ENCODE results near the gene TRPC3. TPM values are rescaled to one million over a fixed set of nuclear protein-coding genes. Genes with fewer than 3 reads are reported as not detected.

TRPC3 gene
- total RNA-seq, 1 experiment from 2014 or later: 0.91 TPM

DNA sequence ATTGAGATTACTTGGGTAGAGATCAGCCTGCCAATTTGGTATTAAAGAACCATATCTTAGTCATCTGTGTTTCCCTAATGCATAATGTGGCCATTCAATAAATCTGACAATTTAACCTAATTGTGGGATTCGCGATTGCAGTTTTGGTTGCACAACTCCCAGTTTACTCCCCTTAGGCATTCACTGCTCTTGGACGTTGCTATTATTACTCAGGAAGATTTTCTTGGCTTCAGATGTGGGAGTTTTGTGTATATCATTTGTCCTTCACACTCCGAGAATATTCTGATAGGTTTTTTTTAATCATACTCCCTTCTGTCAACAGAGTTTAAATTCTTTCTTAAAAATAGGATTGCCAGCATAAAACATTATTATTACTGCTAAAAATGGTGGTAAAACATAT is 22.0 kb upstream of the TRPC3 start:
- no peak for DNase-seq
- H3K9me3 ChIP-seq: no peaks in the 10 kb centered on the region
- Mint-ChIP-seq H3K4me3 (ENCODE audit: unreplicated experiment) (no peak overlapping the region), H3K4me1 (ENCODE audit: low read depth, unreplicated experiment) (peaks cover 7% of the 10 kb centered on the region), H3K27me3 (ENCODE audit: insufficient read depth, unreplicated experiment) (peaks cover 4% of the 10 kb centered on the region), H3K9me3 (ENCODE audit: unreplicated experiment) (no peaks in the 10 kb centered on the region), H3K27ac (ENCODE audit: unreplicated experiment) (no peak overlapping the region), H3K36me3 (ENCODE audit: insufficient read depth, unreplicated experiment) (no peaks in the 10 kb centered on the region)
- H3K4me3 ChIP-seq (ENCODE audit: low read depth, low read length): no peak overlapping the region
- TF ChIP-seq, protein P1, sequence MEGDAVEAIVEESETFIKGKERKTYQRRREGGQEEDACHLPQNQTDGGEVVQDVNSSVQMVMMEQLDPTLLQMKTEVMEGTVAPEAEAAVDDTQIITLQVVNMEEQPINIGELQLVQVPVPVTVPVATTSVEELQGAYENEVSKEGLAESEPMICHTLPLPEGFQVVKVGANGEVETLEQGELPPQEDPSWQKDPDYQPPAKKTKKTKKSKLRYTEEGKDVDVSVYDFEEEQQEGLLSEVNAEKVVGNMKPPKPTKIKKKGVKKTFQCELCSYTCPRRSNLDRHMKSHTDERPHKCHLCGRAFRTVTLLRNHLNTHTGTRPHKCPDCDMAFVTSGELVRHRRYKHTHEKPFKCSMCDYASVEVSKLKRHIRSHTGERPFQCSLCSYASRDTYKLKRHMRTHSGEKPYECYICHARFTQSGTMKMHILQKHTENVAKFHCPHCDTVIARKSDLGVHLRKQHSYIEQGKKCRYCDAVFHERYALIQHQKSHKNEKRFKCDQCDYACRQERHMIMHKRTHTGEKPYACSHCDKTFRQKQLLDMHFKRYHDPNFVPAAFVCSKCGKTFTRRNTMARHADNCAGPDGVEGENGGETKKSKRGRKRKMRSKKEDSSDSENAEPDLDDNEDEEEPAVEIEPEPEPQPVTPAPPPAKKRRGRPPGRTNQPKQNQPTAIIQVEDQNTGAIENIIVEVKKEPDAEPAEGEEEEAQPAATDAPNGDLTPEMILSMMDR (IDR thresholded peaks at IDR 0.05; ENCODE audit: insufficient read depth in 1 of 2, low read depth in 1 of 2, low read length in 1 of 2, severe bottlenecking in 1 of 2, unreplicated experiment in 1 of 2): no peak
- no peaks in the 10 kb centered on the region for H3K27me3 ChIP-seq (replicated peaks; ENCODE audit: control insufficient read depth, insufficient read depth, low read length)
- BruUV-seq (replicated peaks): no TSS peak
- ChIA-PET POLR2A (interaction anchor here (0.6 kb wide), 1 partner anchor 188 kb away, joined by 6 read pairs; no protein-coding TSS in a partner anchor), CTCF (interaction anchor here (0.7 kb wide), 1 partner anchor 72 kb away, joined by 3 read pairs; no protein-coding TSS in a partner anchor)
- intact Hi-C loops (cut with micrococcal nuclease; ENCODE audit: unreplicated experiment): no loop called here
- H3K36me3 ChIP-seq (ENCODE audit: control insufficient read depth, insufficient read depth, low read length): no peaks in the 10 kb centered on the region
- H3K4me1 ChIP-seq: no peaks in the 10 kb centered on the region

- Mint-ChIP-seq H3K4me1 (ENCODE audit: low read depth, unreplicated experiment) (no peaks in the 10 kb centered on the region), H3K36me3 (ENCODE audit: insufficient read depth, unreplicated experiment) (no peaks in the 10 kb centered on the region), H3K4me3 (ENCODE audit: unreplicated experiment) (no peak overlapping the region), H3K9me3 (ENCODE audit: unreplicated experiment) (peaks cover 12% of the 10 kb centered on the region), H3K27me3 (ENCODE audit: insufficient read depth, unreplicated experiment) (peaks cover 4% of the 10 kb centered on the region), H3K27ac (ENCODE audit: unreplicated experiment) (no peak overlapping the region)
- Histone ChIP-seq H3K9me3 (no peaks in the 10 kb centered on the region), H3K4me3 (ENCODE audit: low read depth, low read length) (no peak overlapping the region), H3K36me3 (ENCODE audit: control insufficient read depth, insufficient read depth, low read length) (no peaks in the 10 kb centered on the region), H3K27me3 (replicated peaks; ENCODE audit: control insufficient read depth, insufficient read depth, low read length) (no peaks in the 10 kb centered on the region), H3K4me1 (no peaks in the 10 kb centered on the region)
- BruUV-seq (replicated peaks): no TSS peak
- POLR2A ChIA-PET: no interaction called here
- TF ChIP-seq, protein P1 (IDR thresholded peaks at IDR 0.05; ENCODE audit: insufficient read depth in 1 of 2, low read depth in 1 of 2, low read length in 1 of 2, severe bottlenecking in 1 of 2, unreplicated experiment in 1 of 2): no peak
- no peak for DNase-seq
- intact Hi-C loops (cut with micrococcal nuclease; ENCODE audit: unreplicated experiment): no loop called here
- CTCF ChIA-PET: no interaction called here
Measured at GRCh38 chr4:121968859-121969258, 17.0 kb upstream of the TRPC3 start.

GRCh38 chr4:121964958-121965357 is 13.1 kb upstream of the TRPC3 start:
- H3K27me3 ChIP-seq (replicated peaks; ENCODE audit: control insufficient read depth, insufficient read depth, low read length): no peaks in the 10 kb centered on the region
- H3K9me3 ChIP-seq: no peaks in the 10 kb centered on the region
- ChIA-PET POLR2A (no interaction called here), CTCF (no interaction called here)
- intact Hi-C loops (cut with micrococcal nuclease; ENCODE audit: unreplicated experiment): no loop called here
- H3K27ac Mint-ChIP-seq (ENCODE audit: unreplicated experiment): no peak overlapping the region
- peaks cover 12% of the 10 kb centered on the region for H3K9me3 Mint-ChIP-seq (ENCODE audit: unreplicated experiment)
- H3K36me3 Mint-ChIP-seq (ENCODE audit: insufficient read depth, unreplicated experiment): no peaks in the 10 kb centered on the region
- H3K36me3 ChIP-seq (ENCODE audit: control insufficient read depth, insufficient read depth, low read length): no peaks in the 10 kb centered on the region
- no peak for DNase-seq
- H3K4me3 Mint-ChIP-seq (ENCODE audit: unreplicated experiment): no peak overlapping the region
- H3K4me1 ChIP-seq: peaks cover 7% of the 10 kb centered on the region
- TF ChIP-seq, protein P1 (IDR thresholded peaks at IDR 0.05; ENCODE audit: insufficient read depth in 1 of 2, low read depth in 1 of 2, low read length in 1 of 2, severe bottlenecking in 1 of 2, unreplicated experiment in 1 of 2): no peak
- no peaks in the 10 kb centered on the region for H3K4me1 Mint-ChIP-seq (ENCODE audit: low read depth, unreplicated experiment)
- BruUV-seq (replicated peaks): no TSS peak
- no peaks in the 10 kb centered on the region for H3K27me3 Mint-ChIP-seq (ENCODE audit: insufficient read depth, unreplicated experiment)
- H3K4me3 ChIP-seq (ENCODE audit: low read depth, low read length): no peak overlapping the region
